HG03575 (cell line): Measurements from ENCODE around the gene ENTPD6.
"Not testable (repeated sequence)": the region's sequence is repeated elsewhere in the genome, so short reads cannot be mapped to it uniquely, and the experiment has no call there.

Experiments used
- ATAC-seq: cut with Tn5 transposase; IDR thresholded peaks from one replicate; pipeline ENCODE4 v1.9.1; 2021; ENCODE audit not compliant: unreplicated experiment, insufficient number of reproducible peaks, low FRiP score; ENCODE audit errors: extremely low read depth

Gene ENTPD6

GRCh38 chr20:25195014-25195961, at the start of gene ENTPD6:
ENTPD6 (plus strand) TSS chr20:25195712; CDS start chr20:25206537, 10,825 bp downstream.
- peak; percentile 49 for ATAC-seq

GRCh38 chr20:25146976-25147375, 48.5 kb upstream of the ENTPD6 start:
- no peak for ATAC-seq

GRCh38 chr20:25147716-25148115, 47.8 kb upstream of the ENTPD6 start:
- no peak for ATAC-seq

- ATAC-seq: no peak
Observed at GRCh38 chr20:25148181-25148981, 47.1 kb upstream of the ENTPD6 start.

- no peak for ATAC-seq
Observed at GRCh38 chr20:25148982-25149846, 46.3 kb upstream of the ENTPD6 start.

- ATAC-seq: no peak
Observed at GRCh38 chr20:25150016-25150415, 45.5 kb upstream of the ENTPD6 start.

GRCh38 chr20:25158043-25158442, 37.5 kb upstream of the ENTPD6 start:
- no peak for ATAC-seq

GRCh38 chr20:25160467-25160866, 35.0 kb upstream of the ENTPD6 start:
- ATAC-seq: no peak

- no peak for ATAC-seq
Observed at GRCh38 chr20:25160897-25161296, 34.6 kb upstream of the ENTPD6 start.

GRCh38 chr20:25165128-25165527, 30.4 kb upstream of the ENTPD6 start:
- ATAC-seq: no peak

- not testable (repeated sequence) for ATAC-seq
Observed at GRCh38 chr20:25166105-25166782, 29.3 kb upstream of the ENTPD6 start.

GRCh38 chr20:25173321-25173720, 22.2 kb upstream of the ENTPD6 start:
- ATAC-seq: no peak

- ATAC-seq: no peak
Observed at GRCh38 chr20:25173886-25174308, 21.6 kb upstream of the ENTPD6 start.

GRCh38 chr20:25176184-25176583, 19.3 kb upstream of the ENTPD6 start:
- no peak for ATAC-seq

- ATAC-seq: no peak
Observed at GRCh38 chr20:25177890-25178321, 17.6 kb upstream of the ENTPD6 start.

GRCh38 chr20:25178563-25179438, 16.7 kb upstream of the ENTPD6 start:
- ATAC-seq: no peak

- ATAC-seq: no peak
Observed at GRCh38 chr20:25179439-25180089, 15.9 kb upstream of the ENTPD6 start.
